RWPE1 (cell line): ENCODE results near the gene ATE1.
A peak's percentile ranks its signal among the peaks of the same experiment; 100 is the strongest.

ENCODE experiments used
- CTCF ChIA-PET: fragments of 350-600 bp; sonication (Branson Sonifier 250); formaldehyde crosslinking; extraction: SDS; loops from one replicate; lab custom pipeline; 2021; lab: Yijun Ruan, JAX
- POLR2A ChIA-PET: fragments of 400-600 bp; formaldehyde crosslinking; extraction: SDS; loops from one replicate; lab custom pipeline; 2020; ENCODE audit warnings: antibody characterized with exemption; ENCODE audit not compliant: low non-redundant PET; lab: Yijun Ruan, JAX
- DNase-seq: peaks from one replicate; pipeline ENCODE4 v3.0.0; 2012; ENCODE audit warnings: low spot score
- H3K27ac ChIP-seq: fragments of 450-650 bp; 2 replicates; pipeline ENCODE4 v1.5.1; 2017
- TF ChIP-seq, protein P1 (sequence below): fragments of 450-650 bp; conservative IDR thresholded peaks from 2 replicates; pipeline ENCODE4 v1.5.1; 2017; ENCODE audit warnings: low read depth, mild to moderate bottlenecking

Gene ATE1

DNA sequence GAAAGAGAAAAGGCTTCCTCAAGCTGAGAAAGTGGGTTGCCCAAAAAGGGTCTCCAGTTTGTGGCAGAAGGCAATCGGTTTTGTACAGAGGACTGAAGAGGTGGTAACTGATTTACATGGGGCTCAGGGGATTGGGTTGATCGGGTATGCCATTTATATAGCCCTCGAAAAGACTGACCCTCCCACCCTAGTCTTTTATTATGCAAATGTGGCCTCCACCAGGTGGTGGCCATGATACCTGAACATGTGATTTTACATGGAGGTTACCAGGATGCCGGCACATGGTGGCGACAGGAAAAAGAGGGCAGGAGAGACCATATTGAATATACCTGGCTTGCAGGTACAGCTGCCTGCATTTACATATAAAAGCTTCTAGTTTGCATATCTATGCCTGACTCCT is 36.7 kb downstream of the ATE1 start:
- CTCF ChIA-PET = interaction anchor here (0.6 to 2.0 kb wide), 2 partner anchors 10 to 174 kb away, joined by 3 to 7 read pairs; no protein-coding TSS in a partner anchor
- DNase-seq = no peak
- H3K27ac ChIP-seq = no peak overlapping the region
- POLR2A ChIA-PET = no interaction called here
- TF ChIP-seq, protein P1, sequence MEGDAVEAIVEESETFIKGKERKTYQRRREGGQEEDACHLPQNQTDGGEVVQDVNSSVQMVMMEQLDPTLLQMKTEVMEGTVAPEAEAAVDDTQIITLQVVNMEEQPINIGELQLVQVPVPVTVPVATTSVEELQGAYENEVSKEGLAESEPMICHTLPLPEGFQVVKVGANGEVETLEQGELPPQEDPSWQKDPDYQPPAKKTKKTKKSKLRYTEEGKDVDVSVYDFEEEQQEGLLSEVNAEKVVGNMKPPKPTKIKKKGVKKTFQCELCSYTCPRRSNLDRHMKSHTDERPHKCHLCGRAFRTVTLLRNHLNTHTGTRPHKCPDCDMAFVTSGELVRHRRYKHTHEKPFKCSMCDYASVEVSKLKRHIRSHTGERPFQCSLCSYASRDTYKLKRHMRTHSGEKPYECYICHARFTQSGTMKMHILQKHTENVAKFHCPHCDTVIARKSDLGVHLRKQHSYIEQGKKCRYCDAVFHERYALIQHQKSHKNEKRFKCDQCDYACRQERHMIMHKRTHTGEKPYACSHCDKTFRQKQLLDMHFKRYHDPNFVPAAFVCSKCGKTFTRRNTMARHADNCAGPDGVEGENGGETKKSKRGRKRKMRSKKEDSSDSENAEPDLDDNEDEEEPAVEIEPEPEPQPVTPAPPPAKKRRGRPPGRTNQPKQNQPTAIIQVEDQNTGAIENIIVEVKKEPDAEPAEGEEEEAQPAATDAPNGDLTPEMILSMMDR = no peak

DNA sequence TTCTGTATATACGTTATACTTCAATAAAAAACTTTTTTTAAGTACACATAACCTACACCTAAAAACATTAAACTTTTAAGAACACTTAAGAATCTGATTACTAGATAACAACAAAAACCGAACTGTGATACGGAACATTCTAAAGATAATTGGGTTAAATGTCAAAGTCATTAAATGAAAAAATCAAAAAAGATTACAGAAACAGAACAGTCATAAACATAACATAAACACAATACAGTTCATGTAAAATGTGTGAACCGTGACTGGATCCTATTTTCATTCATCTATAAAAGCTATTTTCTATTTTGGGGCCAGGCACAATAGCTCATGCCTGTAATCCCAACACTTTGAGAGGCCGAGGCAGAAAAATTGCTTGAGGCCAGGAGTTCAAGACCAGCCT is 38.6 kb downstream of the ATE1 start:
- H3K27ac ChIP-seq = no peak overlapping the region
- POLR2A ChIA-PET = no interaction called here
- DNase-seq = no peak
- CTCF ChIA-PET = no interaction called here
- TF ChIP-seq, protein P1 = no peak

- TF ChIP-seq, protein P1 = peak; percentile 81
- no peak overlapping the region for H3K27ac ChIP-seq
- ChIA-PET CTCF (interaction anchor here (0.5 to 3.1 kb wide), 14 partner anchors 11 to 942 kb away, joined by 3 to 24 read pairs (median 3); no protein-coding TSS in a partner anchor), POLR2A (no interaction called here)
- peak; percentile 76 for DNase-seq
These were observed 40.7 kb downstream of the ATE1 start for GRCh38 chr10:121886997-121887622.

- ChIA-PET POLR2A (no interaction called here), CTCF (interaction anchor here (0.6 to 3.1 kb wide), 5 partner anchors 14 to 1723 kb away, joined by 3 to 24 read pairs (median 3); no protein-coding TSS in a partner anchor)
- H3K27ac ChIP-seq = no peak overlapping the region
- DNase-seq = no peak
- TF ChIP-seq, protein P1 = no peak
These were observed 41.6 kb downstream of the ATE1 start for GRCh38 chr10:121886181-121886580.

DNA sequence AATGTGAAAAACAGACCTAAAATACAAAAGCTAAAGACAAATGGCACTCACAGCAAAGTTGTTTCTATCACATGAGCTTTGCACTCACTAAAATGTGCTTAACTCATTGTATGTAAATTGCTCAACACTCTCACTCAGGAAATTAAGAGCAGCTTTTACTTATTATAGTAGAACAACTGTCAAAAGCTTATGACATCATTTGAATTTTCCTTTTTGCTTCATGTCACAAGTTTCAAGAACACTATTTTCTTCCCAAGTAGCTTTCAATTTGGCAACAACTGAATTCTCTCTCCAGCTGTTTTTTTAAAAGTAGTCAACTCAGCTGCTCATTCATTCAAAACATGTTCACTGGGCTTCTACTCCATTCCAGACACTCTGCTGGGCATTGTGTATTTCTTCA is 46.9 kb downstream of the ATE1 start:
- H3K27ac ChIP-seq = no peak overlapping the region
- CTCF ChIA-PET = interaction anchor here (0.9 to 1.0 kb wide), 2 partner anchors 19 to 56 kb away, joined by 3 to 7 read pairs; no protein-coding TSS in a partner anchor
- POLR2A ChIA-PET = no interaction called here
- DNase-seq = no peak
- TF ChIP-seq, protein P1 = no peak

GRCh38 chr10:121879476-121879875 is 48.4 kb downstream of the ATE1 start:
- CTCF ChIA-PET = interaction anchor here (1.1 kb wide), 1 partner anchor 55 kb away, joined by 4 read pairs; no protein-coding TSS in a partner anchor
- DNase-seq = no peak
- no peak overlapping the region for H3K27ac ChIP-seq
- POLR2A ChIA-PET = no interaction called here
- TF ChIP-seq, protein P1 = no peak
